ENCODE results near the gene ETV6.
"Not testable (repeated sequence)": the region's sequence is repeated elsewhere in the genome, so short reads cannot be mapped to it uniquely, and the experiment has no call there.

Gene ETV6

GRCh38 chr12:11897923-11898322 is 248.4 kb downstream of the ETV6 start:
- DNase-seq: no peak

DNA sequence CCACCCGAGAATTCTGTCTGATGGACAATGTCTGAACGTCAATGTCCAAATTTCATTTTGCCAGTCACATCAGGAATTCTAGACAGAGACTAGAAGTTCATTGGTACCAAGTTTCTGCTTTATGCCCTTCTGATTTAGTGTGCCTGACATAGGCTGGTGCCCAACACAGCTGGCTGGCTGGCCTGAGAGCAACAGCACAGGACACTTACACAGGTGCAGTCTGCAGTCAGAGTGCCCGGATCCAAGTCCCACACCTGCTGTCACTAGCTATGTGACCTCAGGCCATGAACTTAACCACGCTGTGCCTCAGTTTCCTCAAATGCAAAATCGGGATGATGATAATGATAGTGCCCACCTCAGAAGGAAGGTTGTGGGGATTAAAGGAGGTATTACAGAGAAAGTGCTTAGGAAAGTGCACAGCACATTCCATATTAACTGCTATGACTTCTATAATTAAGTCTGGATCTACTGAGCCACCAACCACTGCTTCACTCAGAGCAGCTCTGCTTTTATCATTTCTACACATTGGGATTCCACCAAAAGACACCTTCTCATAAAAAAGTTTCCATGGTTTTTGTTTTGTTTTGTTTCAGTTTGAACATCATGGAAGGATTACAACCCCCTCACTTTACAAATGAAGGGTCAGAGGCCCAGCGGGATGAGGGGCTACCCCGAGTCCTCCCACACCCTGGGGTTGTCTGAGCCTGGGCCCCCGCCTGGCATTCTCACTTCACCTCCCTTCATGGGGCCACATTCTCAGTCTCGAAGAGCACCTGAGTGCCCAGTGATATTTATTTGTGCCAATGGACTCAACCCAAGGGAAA is 252.4 kb downstream of the ETV6 start:
- DNase-seq: no peak

DNA sequence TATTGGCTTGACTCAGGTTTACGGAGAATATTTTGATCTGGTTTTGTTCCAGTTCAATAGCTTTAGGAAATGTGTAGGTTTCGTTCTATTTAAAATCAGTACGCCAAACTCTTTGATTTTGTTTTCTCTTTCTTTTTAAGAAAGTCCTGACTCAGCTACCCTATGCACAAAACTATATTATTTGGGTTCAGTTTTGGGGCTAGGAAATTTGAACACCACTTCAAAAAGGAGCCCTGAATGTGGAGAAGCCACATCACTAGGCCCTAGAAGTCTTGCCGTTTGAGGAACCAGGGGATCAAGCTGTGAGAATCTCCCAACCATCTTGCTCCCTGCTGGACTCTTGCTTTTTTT is 253.0 kb downstream of the ETV6 start:
- no peak for DNase-seq

- no peak for DNase-seq
These were observed 254.7 kb downstream of the ETV6 start for GRCh38 chr12:11904124-11904523.

DNA sequence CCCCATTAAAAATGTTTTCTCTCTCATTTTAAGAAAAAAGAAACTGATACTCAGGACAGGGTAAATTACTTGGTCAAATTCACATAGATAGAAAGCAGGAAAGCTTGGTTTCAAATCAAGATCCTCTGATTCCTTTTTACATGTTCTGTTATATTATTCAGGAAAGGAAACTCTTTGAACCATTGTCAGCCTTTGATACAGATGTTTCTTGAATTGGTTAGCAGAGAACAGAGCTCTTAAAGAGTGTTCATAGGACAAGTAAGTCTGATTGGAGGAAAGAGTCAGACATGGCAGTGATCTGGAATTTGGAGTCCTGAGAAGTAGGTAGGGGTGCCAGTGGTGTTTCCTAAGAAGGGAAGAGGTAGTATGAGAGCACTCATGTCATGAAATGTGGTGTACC is 256.1 kb downstream of the ETV6 start:
- DNase-seq: no peak

GRCh38 chr12:11906286-11906935 is 256.9 kb downstream of the ETV6 start:
- DNase-seq: no peak

GRCh38 chr12:11907625-11908024 is 258.2 kb downstream of the ETV6 start:
- no peak for DNase-seq

DNA sequence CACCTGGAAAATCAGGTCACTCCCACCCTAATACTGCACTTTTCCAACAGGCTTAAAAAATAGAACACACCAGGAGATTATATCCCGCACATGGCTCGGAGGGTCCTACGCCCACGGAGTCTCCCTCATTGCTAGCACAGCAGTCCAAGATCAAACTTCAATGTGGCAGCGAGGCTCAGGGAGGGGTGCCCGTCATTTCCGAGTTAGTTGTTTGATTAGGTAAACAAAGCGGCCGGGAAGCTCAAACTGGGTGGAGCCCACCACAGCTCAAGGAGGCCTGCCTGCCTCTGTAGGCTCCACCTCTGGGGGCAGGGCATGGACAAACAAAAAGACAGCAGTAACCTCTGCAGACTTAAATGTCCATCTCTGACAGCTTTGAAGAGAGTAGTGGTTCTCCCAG is 259.9 kb downstream of the ETV6 start:
- not testable (repeated sequence) for DNase-seq

DNA sequence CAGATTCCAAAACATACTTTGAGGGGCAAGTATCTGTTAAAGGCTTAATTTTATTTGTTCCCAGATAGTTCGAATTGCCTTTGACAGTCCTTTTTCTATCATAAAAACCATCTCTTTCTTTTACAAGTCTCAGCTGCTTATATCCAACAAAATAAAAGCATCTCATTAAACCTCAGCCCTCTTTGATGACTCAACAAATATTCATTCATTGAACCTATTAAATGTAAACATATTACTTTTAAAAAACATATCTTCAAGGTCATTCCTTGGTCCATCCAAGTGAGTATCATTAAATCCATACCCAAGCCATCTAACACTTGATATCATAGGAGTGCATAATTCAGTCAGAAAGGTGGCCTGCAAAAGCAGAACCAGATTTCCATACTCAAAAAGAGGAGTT is 266.6 kb downstream of the ETV6 start:
- no peak for DNase-seq

GRCh38 chr12:11916771-11917170 is 267.3 kb downstream of the ETV6 start:
- no peak for DNase-seq

GRCh38 chr12:11917501-11917900 is 268.0 kb downstream of the ETV6 start:
- DNase-seq: no peak

- no peak for DNase-seq
These were observed 270.8 kb downstream of the ETV6 start for GRCh38 chr12:11920231-11920630.

- DNase-seq: no peak
These were observed 272.9 kb downstream of the ETV6 start for GRCh38 chr12:11922361-11922760.

DNA sequence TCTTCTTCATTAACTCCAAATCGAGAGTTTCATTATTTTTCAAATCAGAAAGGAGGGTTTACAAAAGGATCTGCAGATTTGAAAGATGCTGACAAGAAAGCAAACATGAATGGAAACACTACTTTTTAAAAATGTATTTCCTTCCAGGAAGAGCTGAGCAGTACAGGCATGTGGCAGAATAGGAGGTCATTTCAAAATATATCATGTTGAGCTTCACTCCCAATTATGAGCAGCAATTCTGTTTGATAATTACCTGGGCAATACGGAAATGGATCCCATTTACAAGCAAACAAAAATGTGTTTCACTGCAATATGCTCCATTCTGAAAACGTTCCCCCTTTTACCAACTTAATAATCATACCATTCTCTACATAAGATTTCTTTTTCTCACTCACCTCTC is 273.6 kb downstream of the ETV6 start:
- no peak for DNase-seq

GRCh38 chr12:11927286-11927935 is 277.9 kb downstream of the ETV6 start:
- no peak for DNase-seq

DNA sequence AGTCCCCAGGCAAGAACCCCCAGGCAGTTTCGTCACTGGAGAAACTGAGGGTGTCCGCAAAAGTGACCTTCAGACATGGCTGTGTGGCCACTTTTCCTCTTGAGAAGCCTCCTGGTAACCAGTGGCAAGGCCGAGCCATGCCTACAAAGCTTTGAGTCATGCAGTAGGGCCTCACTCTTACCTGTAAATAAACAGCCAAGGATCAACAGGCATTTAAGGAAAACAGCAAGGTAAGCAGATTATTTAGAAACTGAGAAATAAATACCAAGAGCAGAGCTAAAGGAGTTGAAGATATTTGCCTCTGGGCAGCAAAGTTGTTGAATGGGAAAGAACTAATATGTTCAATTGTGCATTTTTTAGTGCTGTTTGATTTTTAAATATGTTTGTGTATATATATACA is 280.2 kb downstream of the ETV6 start:
- no peak for DNase-seq

- no peak for DNase-seq
These were observed 289.7 kb downstream of the ETV6 start for GRCh38 chr12:11939223-11939622.

- DNase-seq: no peak
These were observed 292.3 kb downstream of the ETV6 start for GRCh38 chr12:11941606-11942337.

DNA sequence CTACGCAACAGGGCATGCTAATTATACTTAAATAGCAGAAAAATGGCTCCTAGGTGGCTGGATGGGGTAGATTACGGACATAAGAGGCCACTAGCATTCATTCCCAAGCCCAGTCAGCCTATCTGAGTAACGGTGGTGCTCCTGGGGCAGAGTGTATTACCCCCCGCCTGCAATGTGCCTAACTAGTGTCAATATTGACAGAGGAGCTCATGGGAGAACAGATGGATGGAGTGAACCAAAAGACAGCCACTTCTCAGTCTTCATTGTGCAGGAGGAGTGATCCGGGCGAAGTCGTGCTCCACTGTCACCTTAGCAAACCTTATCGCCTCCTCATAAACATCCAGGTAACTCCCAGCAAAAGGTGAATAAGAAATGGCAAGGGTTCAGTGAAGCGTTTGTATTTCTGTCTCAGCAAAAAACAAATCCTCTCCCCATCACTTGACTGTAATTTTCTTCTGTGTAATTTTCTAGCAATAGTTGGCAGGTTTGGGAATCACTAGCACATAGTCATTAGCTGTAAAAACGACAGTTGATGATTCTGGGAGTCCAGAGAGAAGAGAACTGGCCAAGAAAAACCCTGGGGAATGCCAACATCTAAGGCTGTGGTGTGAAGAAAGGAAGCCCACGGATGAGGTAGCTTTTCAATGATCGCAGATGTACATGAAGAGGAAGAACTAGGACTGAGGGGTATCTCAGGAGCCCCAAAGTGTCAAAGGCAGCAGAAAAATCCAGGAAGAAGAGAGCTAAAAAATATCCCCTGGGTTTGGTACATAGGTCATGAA is 294.6 kb downstream of the ETV6 start:
- no peak for DNase-seq
